ES-I3 (cell line): ENCODE data around the gene FGGY.
A peak's percentile ranks its signal among the peaks of the same experiment; 100 is the strongest.

Experiments
- H3K36me3 ChIP-seq: 2 replicates; pipeline ENCODE4 v1.6.1; 2013; ENCODE audit warnings: mild to moderate bottlenecking, low read length, control low read depth, moderate library complexity; ENCODE audit not compliant: insufficient read depth
- H3K4me1 ChIP-seq: 2 replicates; pipeline ENCODE4 v1.6.1; 2013; ENCODE audit warnings: mild to moderate bottlenecking, control low read depth, low read length; ENCODE audit not compliant: insufficient read depth
- H3K9ac ChIP-seq: 2 replicates; pipeline ENCODE4 v1.6.1; 2013; ENCODE audit warnings: low read depth, mild to moderate bottlenecking, low read length, moderate library complexity
- H3K9me3 ChIP-seq: 2 replicates; pipeline ENCODE4 v1.6.1; 2013; ENCODE audit warnings: mild to moderate bottlenecking, low read length, moderate library complexity; ENCODE audit not compliant: control insufficient read depth, insufficient read depth

FGGY gene

GRCh38 chr1:59750328-59751003, 453.6 kb downstream of the FGGY start:
- Histone ChIP-seq H3K36me3 (no peaks in the 10 kb centered on the region), H3K9ac (no peak overlapping the region), H3K4me1 (peaks cover 6% of the 10 kb centered on the region; the same call in 1 of the 2 replicates), H3K9me3 (no peaks in the 10 kb centered on the region)

DNA sequence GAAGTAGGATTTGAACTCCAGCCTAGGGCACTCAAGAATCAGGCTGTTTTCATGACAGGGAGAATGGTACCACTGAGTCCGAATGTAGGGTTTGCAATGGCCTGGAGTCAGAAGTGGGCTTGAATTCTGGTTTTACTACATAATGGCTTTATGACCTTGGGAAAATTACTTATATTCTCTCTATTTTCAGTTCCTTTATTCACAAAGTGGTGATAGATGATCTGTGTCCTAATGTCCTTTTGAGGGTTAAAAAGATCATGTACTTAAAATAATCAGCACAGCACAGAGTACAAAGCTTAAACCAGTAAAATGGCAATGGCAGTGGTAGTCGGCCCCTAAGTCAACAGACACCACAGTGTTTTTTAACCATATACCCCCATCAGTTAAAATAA, 454.1 kb downstream of the FGGY start:
- peaks cover 6% of the 10 kb centered on the region; the same call in 1 of the 2 replicates for H3K4me1 ChIP-seq
- H3K9ac ChIP-seq: no peak overlapping the region
- no peaks in the 10 kb centered on the region for H3K36me3 ChIP-seq
- no peaks in the 10 kb centered on the region for H3K9me3 ChIP-seq

- H3K9ac ChIP-seq: no peak overlapping the region
Observed at GRCh38 chr1:59751801-59752200, 454.9 kb downstream of the FGGY start.

GRCh38 chr1:59752556-59753414, 455.9 kb downstream of the FGGY start:
- no peaks in the 10 kb centered on the region for H3K9me3 ChIP-seq
- peaks cover 6% of the 10 kb centered on the region; the same call in 1 of the 2 replicates for H3K4me1 ChIP-seq
- no peak overlapping the region for H3K9ac ChIP-seq
- no peaks in the 10 kb centered on the region for H3K36me3 ChIP-seq

More at GRCh38 chr1:59751801-59752200, 454.9 kb downstream of the FGGY start:
- H3K9me3 ChIP-seq: no peaks in the 10 kb centered on the region
- H3K4me1 ChIP-seq: peaks cover 6% of the 10 kb centered on the region; the same call in 1 of the 2 replicates
- no peaks in the 10 kb centered on the region for H3K36me3 ChIP-seq

DNA sequence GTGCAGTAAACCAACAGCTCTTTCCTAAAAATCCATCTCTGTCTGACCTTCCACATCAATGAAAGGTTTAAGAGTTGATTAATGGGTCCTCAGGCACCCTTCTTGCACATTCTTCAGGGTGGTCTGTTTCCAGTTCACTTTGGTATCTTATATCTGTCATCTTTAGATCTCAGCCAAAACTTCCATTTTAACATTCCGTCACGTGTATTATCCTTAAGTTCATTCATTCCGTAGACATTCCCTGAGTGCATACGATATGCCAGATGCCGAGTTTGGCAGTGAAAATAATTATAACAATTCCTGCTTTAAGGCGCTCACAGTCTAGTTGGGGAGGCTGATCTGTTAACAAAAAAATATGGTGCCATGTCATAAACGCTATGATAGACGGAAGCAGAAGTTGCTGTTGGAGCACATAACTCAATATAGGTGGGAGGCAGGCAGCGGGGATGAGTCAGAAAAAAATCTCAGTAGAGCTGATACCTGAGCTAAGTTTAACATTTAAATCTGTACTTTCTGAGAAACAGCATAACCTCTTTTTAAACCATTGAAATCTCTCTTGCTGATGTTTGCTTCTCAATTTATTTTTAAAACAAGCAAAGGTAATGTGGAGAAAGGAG, 458.3 kb downstream of the FGGY start:
- Histone ChIP-seq H3K9me3 (no peaks in the 10 kb centered on the region), H3K4me1 (peaks cover 6% of the 10 kb centered on the region; the same call in 1 of the 2 replicates), H3K36me3 (no peaks in the 10 kb centered on the region), H3K9ac (no peak overlapping the region)

DNA sequence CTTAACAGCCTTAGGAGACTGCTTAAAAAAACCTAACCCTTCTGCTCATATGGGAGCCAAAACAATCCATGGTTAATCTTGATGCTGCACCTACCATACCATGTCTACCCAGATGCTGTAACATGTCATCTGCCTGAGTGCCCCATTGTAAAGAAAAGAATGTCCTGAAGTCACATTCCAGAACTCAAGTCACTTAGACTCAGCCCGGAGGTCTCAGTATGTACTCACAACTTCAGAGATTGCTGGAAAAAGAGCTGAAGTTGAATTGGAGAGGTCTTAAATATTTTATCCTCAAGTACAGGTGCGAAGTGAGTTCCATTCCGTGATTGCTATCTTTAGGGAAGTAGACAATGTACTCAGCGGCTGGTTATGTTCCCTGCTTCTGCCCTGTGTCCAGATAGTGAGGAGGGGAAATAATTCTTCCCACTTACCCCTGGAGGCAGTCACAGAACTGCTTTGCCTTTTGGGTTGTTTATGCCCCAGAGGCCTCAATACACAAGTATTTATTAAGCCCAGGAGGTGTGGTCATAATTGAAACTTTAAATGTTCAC, 460.4 kb downstream of the FGGY start:
- Histone ChIP-seq H3K9ac (no peak overlapping the region), H3K9me3 (no peaks in the 10 kb centered on the region), H3K36me3 (no peaks in the 10 kb centered on the region), H3K4me1 (no peaks in the 10 kb centered on the region)

GRCh38 chr1:59759156-59759925, 462.4 kb downstream of the FGGY start:
- H3K4me1 ChIP-seq: no peaks in the 10 kb centered on the region
- H3K9me3 ChIP-seq: no peaks in the 10 kb centered on the region
- H3K36me3 ChIP-seq: no peaks in the 10 kb centered on the region
- 0 out of 2 replicates have a peak overlapping the region, but pooled peaks have one; percentile 14 for H3K9ac ChIP-seq

DNA sequence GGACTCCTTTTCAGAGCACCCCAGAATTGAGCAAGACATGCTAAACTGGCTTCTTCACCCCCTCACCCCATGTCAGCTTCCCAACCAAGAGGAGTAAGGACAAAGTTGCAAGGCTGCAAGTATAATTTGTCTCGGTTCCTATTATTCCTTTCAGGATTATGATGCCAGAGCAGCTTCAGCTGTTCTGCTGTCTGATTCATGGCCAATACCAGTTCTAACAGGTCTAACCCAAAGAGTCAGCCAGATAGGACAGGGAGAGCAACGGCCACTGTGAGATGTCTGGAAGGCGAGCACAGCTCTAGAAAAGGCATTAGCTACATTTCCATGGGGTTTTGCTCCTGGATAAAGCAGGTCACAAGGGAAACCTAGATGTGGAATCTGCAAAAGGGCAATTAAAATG, 464.5 kb downstream of the FGGY start:
- no peak overlapping the region for H3K9ac ChIP-seq
- no peaks in the 10 kb centered on the region for H3K36me3 ChIP-seq
- H3K9me3 ChIP-seq: no peaks in the 10 kb centered on the region
- H3K4me1 ChIP-seq: peaks cover 4% of the 10 kb centered on the region

DNA sequence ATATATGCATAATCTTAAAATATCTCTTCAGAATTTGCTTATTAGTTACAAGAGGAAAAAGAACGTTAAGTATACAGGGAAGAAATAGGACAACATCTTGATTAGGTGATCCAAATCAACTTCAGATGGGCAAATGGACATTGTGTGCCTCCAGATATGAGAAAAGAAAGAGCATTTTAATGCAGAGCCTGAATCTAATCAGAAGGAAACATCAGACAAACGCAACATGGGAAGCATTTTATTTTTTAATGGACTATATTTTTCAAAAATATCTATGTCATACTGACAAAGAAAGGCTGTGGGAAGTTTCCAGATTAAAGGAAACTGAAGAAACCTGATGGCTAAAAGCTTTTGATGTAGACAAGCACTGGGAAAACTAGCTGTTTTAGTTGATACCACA, 466.5 kb downstream of the FGGY start:
- Histone ChIP-seq H3K4me1 (peaks cover 8% of the 10 kb centered on the region), H3K9me3 (no peaks in the 10 kb centered on the region), H3K9ac (no peak overlapping the region)

GRCh38 chr1:59765011-59765730, 468.3 kb downstream of the FGGY start:
- H3K4me1 ChIP-seq: peaks cover 8% of the 10 kb centered on the region
- no peaks in the 10 kb centered on the region for H3K9me3 ChIP-seq
- H3K36me3 ChIP-seq: no peaks in the 10 kb centered on the region
- H3K9ac ChIP-seq: no peak overlapping the region

More for the DNA sequence above, 466.5 kb downstream of the FGGY start:
- H3K36me3 ChIP-seq: no peaks in the 10 kb centered on the region

- Histone ChIP-seq H3K36me3 (no peaks in the 10 kb centered on the region), H3K9ac (no peak overlapping the region), H3K9me3 (no peaks in the 10 kb centered on the region), H3K4me1 (peaks cover 8% of the 10 kb centered on the region)
Observed at GRCh38 chr1:59766227-59766855, 469.4 kb downstream of the FGGY start.

DNA sequence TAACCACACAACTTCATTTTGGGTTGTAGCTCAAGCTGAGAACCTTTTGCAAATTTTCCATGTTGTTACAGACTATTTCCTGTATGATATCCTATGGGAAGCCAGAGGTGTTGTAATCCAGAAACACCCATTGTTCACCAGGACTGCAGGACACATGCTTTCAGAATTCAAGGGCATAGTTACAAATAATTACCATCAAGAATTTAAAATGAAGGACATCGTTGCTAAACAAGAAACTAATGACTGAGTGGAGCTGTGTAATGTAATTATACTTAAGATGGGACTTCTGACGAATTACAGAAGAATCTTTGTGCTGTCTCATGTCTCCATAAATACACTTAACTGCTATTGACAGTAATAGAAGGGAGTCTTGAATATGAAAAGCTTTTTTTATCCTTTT, 470.2 kb downstream of the FGGY start:
- Histone ChIP-seq H3K4me1 (peaks cover 8% of the 10 kb centered on the region), H3K9me3 (no peaks in the 10 kb centered on the region), H3K9ac (no peak overlapping the region), H3K36me3 (no peaks in the 10 kb centered on the region)
